GM06990 (cell line): ENCODE measurements around the gene SLX4IP.

Source experiments
- DNase-seq: peaks from one replicate; pipeline ENCODE4 v3.0.0-alpha.2; 2011; ENCODE audit not compliant: insufficient read length; ENCODE audit errors: extremely low read depth
- H3K27me3 ChIP-seq: replicated peaks from 2 replicates; pipeline ENCODE4 v1.6.0; 2011; ENCODE audit warnings: low read length; ENCODE audit not compliant: control insufficient read depth, insufficient read depth
- H3K36me3 ChIP-seq: 2 replicates; pipeline ENCODE4 v1.5.1; 2011; ENCODE audit warnings: low read length; ENCODE audit not compliant: control insufficient read depth, insufficient read depth
- H3K4me3 ChIP-seq: replicated peaks from 2 replicates; pipeline ENCODE4 v1.5.1; 2011; ENCODE audit warnings: low read depth, mild to moderate bottlenecking, control low read depth, low read length
- TF ChIP-seq, protein P1 (sequence below): IDR thresholded peaks from 2 replicates; pipeline ENCODE4 v1.5.1; 2011; ENCODE audit warnings: low read length, control low read depth, mild to moderate bottlenecking, inconsistent platforms; ENCODE audit not compliant: insufficient read depth, poor library complexity, severe bottlenecking

Gene SLX4IP

DNA sequence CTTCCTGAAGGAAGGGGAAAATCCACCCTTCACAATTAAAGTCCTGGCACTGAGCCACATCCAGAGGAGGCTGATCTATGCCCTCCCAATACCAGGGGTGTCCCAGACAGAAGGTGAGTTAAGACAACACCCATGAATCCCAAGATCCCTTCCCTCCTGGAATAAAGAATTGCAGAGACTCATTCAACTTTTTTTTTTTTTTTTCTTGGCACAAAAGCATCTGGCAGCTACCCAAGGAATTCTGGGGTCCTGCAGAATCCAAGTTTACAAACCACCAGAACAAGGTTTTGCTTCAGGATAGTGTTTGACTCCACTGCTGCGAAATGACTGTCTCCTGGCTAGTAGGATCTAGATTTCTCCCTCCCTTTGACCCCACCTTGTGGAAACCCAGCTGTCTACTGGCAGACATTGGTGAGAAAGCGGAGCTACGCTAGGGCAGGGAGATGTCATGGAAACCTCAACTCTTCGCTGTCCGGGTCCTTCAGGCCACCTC lies 201.3 kb downstream of the SLX4IP start:
- Histone ChIP-seq H3K4me3 (no peak overlapping the region), H3K36me3 (no peaks in the 10 kb centered on the region), H3K27me3 (no peaks in the 10 kb centered on the region)
- DNase-seq, result no peak
- TF ChIP-seq, protein P1, sequence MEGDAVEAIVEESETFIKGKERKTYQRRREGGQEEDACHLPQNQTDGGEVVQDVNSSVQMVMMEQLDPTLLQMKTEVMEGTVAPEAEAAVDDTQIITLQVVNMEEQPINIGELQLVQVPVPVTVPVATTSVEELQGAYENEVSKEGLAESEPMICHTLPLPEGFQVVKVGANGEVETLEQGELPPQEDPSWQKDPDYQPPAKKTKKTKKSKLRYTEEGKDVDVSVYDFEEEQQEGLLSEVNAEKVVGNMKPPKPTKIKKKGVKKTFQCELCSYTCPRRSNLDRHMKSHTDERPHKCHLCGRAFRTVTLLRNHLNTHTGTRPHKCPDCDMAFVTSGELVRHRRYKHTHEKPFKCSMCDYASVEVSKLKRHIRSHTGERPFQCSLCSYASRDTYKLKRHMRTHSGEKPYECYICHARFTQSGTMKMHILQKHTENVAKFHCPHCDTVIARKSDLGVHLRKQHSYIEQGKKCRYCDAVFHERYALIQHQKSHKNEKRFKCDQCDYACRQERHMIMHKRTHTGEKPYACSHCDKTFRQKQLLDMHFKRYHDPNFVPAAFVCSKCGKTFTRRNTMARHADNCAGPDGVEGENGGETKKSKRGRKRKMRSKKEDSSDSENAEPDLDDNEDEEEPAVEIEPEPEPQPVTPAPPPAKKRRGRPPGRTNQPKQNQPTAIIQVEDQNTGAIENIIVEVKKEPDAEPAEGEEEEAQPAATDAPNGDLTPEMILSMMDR, result no peak

DNA sequence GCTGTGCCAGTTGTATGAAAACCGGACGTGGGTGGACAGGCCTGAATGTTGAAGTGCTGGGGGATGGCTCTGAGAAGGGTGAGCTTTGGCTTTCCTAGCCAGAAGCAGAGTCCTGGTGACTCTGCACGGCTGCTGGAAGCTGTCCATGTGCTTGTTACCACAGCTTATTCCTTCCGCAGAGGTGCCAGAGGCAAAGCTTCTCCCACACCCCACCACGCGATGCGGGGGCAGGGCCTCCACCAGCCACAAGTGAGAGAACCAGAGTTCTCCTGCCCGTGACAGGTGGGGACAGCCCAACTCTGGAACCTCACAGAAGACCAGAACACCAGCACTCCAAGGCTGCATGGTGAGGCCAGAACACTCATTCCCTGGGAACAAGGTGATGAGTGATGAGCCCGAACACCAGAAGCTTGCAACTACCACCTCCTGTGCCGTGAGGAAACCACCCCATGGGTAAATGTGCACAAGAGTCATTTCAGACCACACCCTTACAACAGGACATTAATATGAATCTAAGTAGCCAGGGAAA lies 202.0 kb downstream of the SLX4IP start:
- no peaks in the 10 kb centered on the region for H3K27me3 ChIP-seq
- no peak for DNase-seq
- H3K36me3 ChIP-seq, result no peaks in the 10 kb centered on the region; the same call in 1 of the 2 replicates
- TF ChIP-seq, protein P1, result no peak
- no peak overlapping the region for H3K4me3 ChIP-seq

DNA sequence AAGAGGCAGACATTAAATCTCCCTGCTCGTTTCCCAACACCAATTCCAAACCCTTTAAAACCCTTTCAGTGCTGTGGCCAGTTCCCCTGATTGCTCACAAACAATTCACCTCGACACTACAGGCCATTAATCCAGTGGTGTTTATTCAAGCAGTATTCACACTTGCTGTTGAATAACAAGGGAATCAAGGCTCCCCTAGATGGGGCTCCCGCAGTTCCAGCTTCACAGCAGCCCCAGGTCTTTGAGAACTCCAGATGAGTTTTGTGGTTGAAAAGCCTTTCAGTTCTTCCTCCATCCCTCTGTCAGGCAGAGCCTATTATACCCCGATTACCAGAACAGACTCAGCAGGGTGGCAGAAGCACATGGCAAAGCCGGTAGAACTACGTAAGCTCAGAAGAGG lies 202.5 kb downstream of the SLX4IP start:
- H3K4me3 ChIP-seq, result no peak overlapping the region
- H3K27me3 ChIP-seq, result no peaks in the 10 kb centered on the region
- DNase-seq, result no peak
- H3K36me3 ChIP-seq, result no peaks in the 10 kb centered on the region; the same call in 1 of the 2 replicates
- TF ChIP-seq, protein P1, result no peak

DNA sequence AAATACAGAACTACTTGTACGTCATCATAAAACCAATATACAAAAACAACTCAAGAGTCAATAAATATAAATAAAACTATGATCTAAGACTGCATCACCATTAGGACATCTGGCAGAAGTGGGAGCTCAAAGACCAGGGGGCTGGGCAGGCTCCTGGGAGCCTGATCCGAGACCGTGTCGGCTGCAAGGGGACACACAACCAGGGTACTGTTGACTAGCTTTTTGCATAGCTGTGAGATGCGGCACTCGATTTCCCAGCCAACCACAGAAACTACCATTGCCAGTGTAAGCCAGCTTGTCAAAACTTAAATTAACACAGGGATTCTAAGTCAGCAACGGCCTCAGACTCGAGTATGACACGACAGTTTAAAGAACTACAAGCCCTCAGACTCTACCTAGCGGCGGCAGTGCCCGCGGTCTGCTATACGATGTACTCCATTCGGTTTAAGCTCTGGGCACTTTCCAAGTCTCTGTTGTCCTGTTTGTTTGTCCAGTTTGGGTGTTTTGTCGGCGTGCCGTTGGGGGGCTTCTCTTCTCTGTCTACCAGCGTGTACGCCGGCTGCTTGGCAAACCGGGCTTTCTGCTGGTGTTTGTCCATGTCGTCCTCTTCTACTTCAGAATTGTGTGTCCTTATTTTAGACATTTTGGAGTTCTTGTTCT lies 204.1 kb downstream of the SLX4IP start:
- Histone ChIP-seq H3K27me3 (no peaks in the 10 kb centered on the region), H3K4me3 (no peak overlapping the region), H3K36me3 (no peaks in the 10 kb centered on the region; the same call in 1 of the 2 replicates)
- TF ChIP-seq, protein P1, result no peak
- DNase-seq, result no peak

DNA sequence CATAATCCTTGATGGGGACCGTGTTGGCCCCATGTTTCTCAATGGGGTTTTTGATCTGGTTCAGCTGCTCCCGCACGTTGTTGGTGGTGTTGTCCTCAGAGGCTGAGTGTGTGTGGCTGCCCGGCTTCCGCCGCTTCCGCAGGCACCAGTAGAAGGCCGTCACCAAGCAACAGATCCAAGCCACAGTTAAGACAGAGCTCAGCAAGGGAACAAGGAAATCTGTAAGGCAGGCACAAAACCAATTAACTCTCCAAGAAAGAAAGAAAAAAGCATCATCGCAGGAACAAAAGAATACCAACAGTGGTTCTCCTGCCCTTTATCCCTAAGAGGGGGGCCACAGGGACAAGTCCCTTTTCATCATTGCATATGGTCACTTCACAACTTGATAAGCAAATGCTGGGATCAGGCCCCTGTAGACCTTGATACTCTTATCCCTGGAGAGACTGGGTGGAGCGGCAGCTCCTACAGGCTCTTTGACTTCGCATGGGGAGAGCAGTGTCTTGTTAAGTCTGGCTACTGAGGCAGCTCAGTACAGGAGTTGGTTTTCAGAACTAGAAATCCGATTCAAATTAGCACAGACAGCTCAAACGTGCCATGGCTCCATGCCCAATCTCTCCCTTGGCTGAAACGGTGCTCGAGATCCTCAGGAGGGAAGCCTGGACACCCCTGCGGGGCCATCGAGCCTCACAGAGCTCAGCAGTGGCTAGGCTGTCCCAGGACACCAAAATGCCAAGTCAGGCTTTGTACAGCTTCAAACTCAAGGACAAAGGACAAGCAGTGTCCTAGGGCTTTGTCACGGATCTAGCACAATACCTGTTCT lies 204.8 kb downstream of the SLX4IP start:
- Histone ChIP-seq H3K36me3 (no peaks in the 10 kb centered on the region; the same call in 1 of the 2 replicates), H3K27me3 (no peaks in the 10 kb centered on the region), H3K4me3 (no peak overlapping the region)
- TF ChIP-seq, protein P1, result no peak
- no peak for DNase-seq
